ENCODE measurements around the gene DDX10.

DNA sequence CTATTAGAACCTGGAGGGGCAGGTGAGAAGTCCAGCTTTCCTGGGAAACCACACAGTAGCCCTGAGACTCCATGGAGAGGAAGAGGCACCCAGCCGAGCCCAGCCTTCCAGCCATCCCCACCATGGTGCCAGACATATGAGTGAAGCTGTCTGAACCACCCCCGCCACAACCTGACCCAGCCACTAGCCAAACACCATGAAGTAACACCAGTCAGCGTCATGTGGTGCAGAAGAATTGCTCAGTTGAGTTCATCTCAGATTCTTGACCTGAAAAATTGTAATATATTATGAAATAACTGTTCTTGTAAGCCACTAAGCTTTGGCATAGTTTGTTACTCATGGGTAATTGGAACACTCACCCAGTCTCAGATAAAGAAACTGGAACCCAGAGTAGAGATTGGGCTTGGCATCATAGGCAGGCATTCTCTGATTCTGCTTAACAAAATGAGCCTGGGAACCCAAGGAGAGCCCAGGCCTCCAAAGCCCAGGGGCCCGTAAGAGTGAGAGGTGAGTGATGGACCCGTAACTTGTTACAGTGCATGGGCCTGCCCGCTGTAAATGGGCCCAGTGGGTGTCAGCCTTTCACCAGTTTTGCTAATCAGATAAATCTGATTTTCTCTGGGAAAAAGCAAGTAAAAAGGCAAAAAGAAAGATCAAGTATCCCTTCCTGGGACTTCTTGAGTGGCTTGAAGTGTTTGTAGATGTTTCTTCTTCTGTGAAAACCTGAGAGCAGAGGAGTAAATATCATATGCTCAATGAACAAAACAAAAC, 305.5 kb downstream of the DDX10 start:
- TF ChIP-seq CTCF (IDR thresholded peaks at IDR 0.05) (no peak), ZFX (IDR thresholded peaks at IDR 0.05; ENCODE audit: borderline replicate concordance) (no peak)
